Brain microvascular endothelial cell (primary cell): ENCODE results near the gene HBZ.

Experiments used
- DNase-seq: peaks from one replicate; pipeline ENCODE4 v3.0.0-alpha.2; 2020
- H3K27ac ChIP-seq: fragments of 250-450 bp; sonication (Bioruptor Pico); 2 replicates; pipeline ENCODE4 v1.5.1; 2020; ENCODE audit warnings: mild to moderate bottlenecking, moderate library complexity
- H3K27me3 ChIP-seq: fragments of 250-450 bp; sonication (Bioruptor Pico); replicated peaks from 2 replicates; pipeline ENCODE4 v1.5.1; 2020; ENCODE audit warnings: mild to moderate bottlenecking
- H3K36me3 ChIP-seq: fragments of 250-450 bp; sonication (Bioruptor Pico); replicated peaks from 2 replicates; pipeline ENCODE4 v1.5.1; 2020; ENCODE audit warnings: mild to moderate bottlenecking
- H3K4me3 ChIP-seq: 2 replicates; pipeline ENCODE4 v1.5.1; 2011; ENCODE audit warnings: low read depth, mild to moderate bottlenecking, control low read depth, low read length, moderate library complexity
- in situ Hi-C: cut with HindIII; loops from 2 replicates; pipeline ENCODE4 v1.10.0; 2017; ENCODE audit warnings: low sequenced_read_pairs, low pct_ligation_motif_present
- TF ChIP-seq, protein P1 (sequence below): IDR thresholded peaks from 2 replicates; pipeline ENCODE4 v1.5.1; 2011; ENCODE audit warnings: low read depth, mild to moderate bottlenecking, moderate library complexity, low read length, control low read depth, inconsistent platforms; ENCODE audit errors: missing control alignments

The HBZ gene

DNA sequence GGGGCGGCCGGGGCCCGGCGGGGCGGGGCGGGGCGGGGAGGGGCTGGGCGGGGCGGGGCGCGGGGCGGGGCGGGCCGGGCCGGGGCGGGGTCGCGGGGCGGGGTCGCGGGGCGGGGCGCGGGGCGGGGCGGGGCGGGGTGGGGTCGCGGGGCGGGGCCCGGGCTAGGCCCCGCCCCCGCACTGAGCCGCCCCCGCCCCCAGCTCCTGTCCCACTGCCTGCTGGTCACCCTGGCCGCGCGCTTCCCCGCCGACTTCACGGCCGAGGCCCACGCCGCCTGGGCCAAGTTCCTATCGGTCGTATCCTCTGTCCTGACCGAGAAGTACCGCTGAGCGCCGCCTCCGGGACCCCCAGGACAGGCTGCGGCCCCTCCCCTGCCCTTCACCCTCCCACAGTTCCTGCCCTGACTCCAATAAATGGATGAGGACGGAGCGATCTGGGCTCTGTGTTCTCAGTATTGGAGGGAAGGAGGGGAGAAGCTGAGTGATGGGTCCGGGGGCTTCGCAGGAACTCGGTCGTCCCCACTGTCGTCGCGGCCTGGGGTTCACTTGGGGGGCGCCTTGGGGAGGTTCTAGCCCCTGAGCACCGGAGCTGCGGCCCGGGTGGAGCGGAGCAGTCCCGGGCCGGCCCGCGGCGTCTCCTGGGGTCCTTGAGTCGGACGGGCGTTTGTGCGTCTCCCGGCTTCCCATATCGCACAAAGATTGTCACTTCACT lies 12.5 kb downstream of the HBZ start:
- Histone ChIP-seq H3K27ac (no peak overlapping the region), H3K36me3 (no peaks in the 10 kb centered on the region), H3K27me3 (peaks cover 32% of the 10 kb centered on the region), H3K4me3 (no peak overlapping the region)
- DNase-seq: no peak
- TF ChIP-seq, protein P1, sequence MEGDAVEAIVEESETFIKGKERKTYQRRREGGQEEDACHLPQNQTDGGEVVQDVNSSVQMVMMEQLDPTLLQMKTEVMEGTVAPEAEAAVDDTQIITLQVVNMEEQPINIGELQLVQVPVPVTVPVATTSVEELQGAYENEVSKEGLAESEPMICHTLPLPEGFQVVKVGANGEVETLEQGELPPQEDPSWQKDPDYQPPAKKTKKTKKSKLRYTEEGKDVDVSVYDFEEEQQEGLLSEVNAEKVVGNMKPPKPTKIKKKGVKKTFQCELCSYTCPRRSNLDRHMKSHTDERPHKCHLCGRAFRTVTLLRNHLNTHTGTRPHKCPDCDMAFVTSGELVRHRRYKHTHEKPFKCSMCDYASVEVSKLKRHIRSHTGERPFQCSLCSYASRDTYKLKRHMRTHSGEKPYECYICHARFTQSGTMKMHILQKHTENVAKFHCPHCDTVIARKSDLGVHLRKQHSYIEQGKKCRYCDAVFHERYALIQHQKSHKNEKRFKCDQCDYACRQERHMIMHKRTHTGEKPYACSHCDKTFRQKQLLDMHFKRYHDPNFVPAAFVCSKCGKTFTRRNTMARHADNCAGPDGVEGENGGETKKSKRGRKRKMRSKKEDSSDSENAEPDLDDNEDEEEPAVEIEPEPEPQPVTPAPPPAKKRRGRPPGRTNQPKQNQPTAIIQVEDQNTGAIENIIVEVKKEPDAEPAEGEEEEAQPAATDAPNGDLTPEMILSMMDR: no peak
- in situ Hi-C loops: no loop called here

DNA sequence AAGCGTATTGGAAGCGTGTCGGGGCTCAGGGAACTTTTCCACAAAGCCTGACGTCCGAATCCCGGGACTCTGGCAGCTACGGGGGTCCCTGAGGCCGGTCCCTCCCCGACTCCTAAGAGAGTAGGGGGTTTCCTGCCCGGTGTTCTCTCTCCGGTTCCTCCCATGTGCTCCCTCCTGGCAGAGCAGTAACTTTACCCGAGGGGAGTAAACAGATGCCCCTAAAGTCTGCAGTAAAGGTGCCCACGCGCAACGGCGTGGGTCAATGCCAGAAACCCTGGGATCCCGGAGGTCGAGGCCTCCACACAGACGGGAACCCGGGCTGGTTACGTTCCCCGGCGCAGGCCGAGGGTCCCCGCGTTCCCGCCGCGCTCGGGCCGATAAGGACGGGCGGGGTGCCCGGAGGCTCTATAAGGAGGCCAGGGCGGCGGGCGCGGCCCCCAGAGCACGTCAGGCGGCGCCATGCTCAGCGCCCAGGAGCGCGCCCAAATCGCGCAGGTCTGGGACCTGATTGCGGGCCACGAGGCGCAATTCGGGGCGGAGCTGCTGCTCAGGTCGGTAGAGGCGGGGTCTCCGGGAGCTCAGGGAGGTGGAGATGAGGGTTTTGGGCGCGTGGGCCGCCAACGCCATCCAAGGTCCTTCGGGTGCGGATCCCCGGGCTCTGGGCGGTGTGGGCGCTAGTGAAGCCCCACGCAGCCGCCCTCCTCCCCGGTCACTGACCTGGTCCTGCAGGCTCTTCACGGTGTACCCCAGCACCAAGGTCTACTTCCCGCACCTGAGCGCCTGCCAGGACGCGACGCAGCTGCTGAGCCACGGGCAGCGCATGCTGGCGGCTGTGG lies 13.3 kb downstream of the HBZ start, which contains the start of gene HBM:
Gene HBM (plus strand): TSS at position 440 of the 836 bp plus-strand sequence. CDS start 20 bp downstream, at position 460.
- no peak for DNase-seq
- Histone ChIP-seq H3K36me3 (no peaks in the 10 kb centered on the region), H3K27me3 (peaks cover 32% of the 10 kb centered on the region), H3K27ac (no peak within 1 kb of the TSS), H3K4me3 (no peak within 1 kb of the TSS)
- TF ChIP-seq, protein P1: no peak
- in situ Hi-C loops: no loop called here

DNA sequence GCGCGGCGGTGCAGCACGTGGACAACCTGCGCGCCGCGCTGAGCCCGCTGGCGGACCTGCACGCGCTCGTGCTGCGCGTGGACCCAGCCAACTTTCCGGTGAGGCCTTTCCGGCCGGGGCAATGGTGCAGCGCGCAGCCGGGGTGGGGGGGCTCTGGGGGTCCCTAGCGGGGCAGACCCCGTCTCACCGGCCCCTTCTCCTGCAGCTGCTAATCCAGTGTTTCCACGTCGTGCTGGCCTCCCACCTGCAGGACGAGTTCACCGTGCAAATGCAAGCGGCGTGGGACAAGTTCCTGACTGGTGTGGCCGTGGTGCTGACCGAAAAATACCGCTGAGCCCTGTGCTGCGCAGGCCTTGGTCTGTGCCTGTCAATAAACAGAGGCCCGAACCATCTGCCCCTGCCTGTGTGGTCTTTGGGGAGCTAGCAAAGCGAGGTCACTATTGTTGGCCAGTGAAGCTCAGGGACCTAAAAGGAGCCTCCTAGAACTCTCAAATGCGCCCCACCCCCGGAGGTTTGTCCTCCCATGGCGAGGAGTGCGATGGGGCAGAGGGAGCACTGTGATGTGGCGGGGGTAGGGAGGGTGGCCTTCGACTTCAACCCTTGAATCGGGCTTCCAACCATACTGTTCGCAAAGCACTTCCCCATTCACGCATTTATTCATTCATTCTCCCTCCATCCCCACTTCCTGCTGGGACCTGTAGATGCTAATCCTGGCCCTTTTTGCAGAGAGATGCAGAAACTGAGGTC lies 14.1 kb downstream of the HBZ start:
- no peak overlapping the region for H3K4me3 ChIP-seq

DNA sequence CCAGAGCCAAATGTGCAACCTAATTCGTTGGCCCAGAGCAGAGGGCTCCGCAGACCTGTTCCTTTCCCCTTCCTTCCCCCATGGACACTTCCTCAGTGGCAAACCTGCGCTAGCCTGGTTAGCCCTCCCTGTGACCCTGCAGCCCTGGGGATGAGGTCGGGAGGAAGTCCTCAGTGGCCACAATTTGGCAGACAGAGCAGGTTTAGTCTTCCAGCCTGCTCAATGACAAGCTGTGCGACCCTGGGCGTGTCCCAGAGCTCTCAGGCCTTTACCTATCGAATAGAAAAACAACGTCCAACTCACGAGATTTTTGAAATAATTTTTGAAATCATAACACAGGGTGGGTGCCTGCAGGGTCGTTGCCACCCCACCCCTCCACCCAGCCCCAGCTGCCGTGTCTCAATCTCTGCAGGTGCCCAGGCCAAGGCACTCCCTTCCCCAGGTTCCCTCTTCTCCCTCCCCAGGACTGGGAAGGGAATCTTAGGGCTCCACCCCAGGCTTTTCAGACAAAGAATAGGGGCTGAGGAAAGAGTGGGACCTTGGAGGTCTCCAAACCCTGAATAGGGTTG lies 14.8 kb downstream of the HBZ start:
- in situ Hi-C loops: no loop called here
- Histone ChIP-seq H3K36me3 (no peaks in the 10 kb centered on the region), H3K4me3 (no peak overlapping the region), H3K27me3 (peaks cover 41% of the 10 kb centered on the region), H3K27ac (no peak overlapping the region)
- TF ChIP-seq, protein P1: no peak
- no peak for DNase-seq

More for the DNA sequence above, 14.1 kb downstream of the HBZ start:
- no peak for DNase-seq
- Histone ChIP-seq H3K27ac (no peak overlapping the region), H3K36me3 (no peaks in the 10 kb centered on the region), H3K27me3 (peaks cover 38% of the 10 kb centered on the region)
- TF ChIP-seq, protein P1: no peak
- in situ Hi-C loops: no loop called here

DNA sequence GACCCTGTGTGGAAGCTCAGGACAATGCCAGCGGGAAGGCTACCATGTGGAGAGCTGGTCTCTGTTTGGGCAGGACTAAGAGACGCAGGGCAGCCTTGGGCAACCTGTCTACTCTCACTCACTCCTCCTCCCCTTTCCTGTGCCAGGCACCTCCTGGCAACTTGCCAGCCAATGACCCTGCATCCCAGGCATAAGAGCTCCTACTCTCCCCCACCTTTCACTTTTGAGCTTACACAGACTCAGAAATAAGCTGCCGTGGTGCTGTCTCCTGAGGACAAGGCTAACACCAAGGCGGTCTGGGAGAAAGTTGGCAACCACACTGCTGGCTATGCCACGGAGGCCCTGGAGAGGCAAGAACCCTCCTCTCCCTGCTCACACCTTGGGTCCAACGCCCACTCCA lies 16.0 kb downstream of the HBZ start:
- in situ Hi-C loops: no loop called here
- H3K4me3 ChIP-seq: no peak overlapping the region
- DNase-seq: no peak
- peaks cover 43% of the 10 kb centered on the region for H3K27me3 ChIP-seq
- H3K36me3 ChIP-seq: no peaks in the 10 kb centered on the region
- H3K27ac ChIP-seq: no peak overlapping the region
- TF ChIP-seq, protein P1: no peak
